GM19397 (cell line): ENCODE measurements around the gene CRLF1.
A peak's percentile ranks its signal among the peaks of the same experiment; 100 is the strongest.
"Not testable (repeated sequence)": the region's sequence is repeated elsewhere in the genome, so short reads cannot be mapped to it uniquely, and the experiment has no call there.

Source experiments
- ATAC-seq: cut with Tn5 transposase; IDR thresholded peaks from one replicate; pipeline ENCODE4 v1.9.1; 2021; ENCODE audit warnings: mild to moderate bottlenecking, moderate library complexity; ENCODE audit not compliant: unreplicated experiment

The CRLF1 gene

DNA sequence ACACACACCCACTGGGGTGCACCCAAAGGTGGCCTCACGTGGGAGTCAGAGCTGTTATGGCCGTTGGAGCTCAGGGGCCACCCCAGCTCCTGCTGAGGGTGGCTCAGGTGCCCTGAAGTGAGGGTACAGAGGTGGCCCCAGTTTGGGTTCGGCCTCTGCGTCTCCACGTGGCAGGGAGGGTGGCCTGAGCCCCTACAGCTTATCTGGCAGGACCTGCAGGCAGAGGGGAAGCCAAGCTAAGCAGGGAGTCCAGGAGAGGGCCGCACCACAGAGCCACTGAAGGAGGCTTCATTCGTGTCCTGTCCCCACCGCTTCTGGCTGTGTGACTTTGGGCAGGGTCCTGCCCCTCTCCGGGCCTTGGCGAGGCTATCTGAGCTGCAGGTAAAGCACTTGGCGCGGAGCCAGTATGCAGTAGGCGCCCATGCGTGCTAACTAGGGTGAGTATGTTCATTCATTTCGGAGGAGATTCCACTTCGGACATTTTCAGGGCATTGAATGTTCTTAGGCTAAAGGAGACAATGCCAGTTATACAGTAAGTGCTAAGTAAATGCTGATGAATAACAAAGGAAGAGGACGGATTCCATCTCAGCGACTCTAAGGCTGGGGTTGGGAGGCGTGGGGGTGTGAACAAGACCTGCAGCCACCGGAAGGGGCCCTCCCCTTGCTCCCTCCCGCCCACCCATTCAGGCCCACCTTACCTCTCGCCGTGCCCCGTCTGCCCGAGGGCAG lies 13.1 kb downstream of the CRLF1 start:
- no peak for ATAC-seq

DNA sequence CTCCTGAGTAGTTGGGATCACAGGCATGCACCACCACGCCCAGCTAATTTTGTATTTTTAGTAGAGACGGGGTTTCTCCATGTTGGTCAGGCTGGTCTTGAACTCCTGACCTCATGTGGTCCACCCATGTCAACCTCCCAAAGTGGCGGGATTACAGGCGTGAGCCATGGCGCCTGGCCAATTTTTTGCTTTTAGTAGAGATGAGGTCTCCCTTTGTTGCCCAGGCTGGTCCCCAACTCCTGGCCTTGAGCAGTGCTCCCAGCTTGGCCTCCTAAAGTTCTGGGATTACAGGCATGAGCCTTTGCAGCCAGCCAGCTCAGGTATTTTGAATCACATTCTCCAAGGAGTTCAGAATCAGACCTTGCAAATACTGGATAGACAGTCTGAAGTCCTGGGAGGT lies 13.9 kb downstream of the CRLF1 start:
- ATAC-seq = not testable (repeated sequence)

DNA sequence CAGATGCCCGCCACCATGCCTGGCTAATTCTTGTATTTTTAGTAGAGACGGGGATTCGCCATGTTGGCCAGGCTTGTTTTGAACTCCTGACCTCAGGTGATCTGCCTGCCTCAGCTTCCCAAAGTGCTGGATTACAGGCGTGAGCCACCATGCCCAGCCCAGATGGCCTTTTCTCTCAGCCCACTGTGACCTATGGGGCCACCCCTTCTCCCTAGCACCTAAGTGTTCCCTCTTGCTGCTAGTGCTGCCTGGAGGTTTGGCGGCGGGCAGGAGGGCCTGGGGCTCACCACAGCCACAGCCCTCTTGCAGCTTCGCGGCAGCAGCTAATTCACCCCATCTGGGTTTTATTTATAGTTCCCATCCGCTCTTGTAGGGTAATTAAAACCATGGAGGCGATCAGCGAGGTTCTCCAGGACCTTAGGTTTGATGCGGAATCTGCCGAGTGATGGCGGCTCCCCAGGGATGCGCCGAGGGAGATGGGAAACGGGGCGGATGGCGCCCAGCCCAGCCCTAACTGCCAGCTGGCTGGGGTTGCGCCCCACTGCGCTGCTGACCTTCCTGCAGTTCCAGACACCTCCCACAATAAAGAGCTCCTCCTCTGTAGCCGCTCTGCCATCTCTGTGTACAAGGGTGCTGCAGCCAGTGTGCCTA lies 14.7 kb downstream of the CRLF1 start:
- ATAC-seq = no peak

DNA sequence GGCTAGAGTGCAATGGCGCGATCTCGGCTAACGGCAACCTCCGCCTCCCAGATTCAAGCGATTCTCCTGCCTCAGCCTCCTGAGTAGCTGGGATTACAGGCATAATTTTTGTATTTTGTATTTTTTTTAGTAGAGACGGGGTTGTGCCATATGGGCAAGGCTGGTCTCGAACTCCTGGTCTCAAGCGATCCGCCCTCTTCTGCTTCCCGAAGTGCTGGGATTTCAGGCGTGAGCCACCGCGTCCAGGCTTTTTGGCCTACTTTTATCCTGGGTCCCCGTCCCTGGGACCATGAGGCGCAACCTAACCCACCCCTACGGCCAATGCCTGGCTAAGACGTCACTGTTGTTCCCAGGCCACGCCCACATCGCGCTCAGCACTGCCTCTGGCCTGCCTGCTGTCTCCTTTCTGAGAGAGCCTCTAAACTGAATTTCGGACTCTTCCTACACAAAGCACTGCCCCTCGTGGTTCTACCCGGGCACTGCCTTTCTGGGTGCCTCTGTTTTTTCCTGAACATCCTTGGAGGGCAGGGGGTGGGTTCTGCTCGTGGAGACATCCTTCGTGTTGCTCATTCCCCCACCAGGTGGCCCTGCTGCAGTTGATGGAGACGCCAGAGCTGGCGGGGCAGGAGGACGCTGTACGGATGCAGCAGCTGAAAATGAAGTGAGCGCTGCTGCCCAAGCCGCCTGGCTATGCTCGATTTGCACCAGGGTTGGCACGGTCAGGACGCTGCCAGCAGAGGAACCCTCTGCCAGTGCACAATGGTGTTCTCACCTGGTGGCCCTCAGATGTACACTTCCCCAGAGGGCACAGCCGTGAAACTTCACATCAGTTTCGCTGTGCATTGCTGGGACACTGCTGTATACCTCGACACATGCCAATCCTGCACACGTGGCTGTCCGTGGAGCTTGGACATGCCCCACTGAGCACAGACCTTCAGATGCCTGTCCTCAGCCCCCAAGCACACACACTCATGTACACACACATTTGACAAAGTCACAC lies 16.0 kb downstream of the CRLF1 start:
- no peak for ATAC-seq

DNA sequence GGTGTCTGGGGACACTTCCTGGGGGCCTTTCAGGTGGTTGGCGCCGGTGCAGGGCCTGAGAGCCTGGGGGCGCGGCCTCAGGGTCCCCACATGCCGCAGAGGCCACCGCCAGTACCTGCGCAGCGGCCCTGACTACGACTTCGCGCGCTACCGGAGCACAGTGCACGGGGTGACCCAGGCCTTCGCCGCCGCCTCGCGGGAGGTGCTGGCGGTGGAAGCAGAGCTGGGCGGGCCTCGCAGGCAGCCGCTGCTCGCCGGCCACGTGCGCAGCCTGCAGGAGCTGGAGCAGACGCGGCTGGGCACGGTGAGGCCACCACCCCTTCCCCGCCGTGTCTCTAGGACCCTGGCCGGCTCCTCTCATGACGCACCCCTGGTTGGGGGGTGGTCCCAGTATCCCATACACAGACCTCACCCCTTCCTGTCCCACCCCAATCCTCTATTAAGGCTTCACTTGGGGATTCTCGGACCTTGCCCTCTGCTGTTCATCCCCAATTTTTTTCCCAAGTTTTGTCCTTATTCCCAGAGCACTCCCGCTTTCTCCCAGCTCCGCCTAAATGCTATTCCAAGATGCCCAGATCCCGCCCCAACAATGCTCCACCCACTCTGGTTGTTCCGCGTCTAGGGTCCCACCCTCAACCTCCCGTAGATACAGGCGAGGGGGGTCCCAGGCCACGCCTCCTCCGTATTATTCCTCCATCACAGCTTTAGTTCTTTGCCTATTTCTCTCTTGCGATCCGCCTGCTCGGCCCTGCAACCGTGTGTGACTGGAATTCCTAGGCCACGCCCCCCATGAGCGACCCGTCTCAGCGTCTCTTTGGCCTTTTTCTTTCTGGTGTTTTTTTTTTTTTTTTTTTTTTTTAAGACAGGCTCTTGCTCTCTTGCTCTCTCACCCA lies 17.0 kb downstream of the CRLF1 start:
- peak; percentile 30 for ATAC-seq

DNA sequence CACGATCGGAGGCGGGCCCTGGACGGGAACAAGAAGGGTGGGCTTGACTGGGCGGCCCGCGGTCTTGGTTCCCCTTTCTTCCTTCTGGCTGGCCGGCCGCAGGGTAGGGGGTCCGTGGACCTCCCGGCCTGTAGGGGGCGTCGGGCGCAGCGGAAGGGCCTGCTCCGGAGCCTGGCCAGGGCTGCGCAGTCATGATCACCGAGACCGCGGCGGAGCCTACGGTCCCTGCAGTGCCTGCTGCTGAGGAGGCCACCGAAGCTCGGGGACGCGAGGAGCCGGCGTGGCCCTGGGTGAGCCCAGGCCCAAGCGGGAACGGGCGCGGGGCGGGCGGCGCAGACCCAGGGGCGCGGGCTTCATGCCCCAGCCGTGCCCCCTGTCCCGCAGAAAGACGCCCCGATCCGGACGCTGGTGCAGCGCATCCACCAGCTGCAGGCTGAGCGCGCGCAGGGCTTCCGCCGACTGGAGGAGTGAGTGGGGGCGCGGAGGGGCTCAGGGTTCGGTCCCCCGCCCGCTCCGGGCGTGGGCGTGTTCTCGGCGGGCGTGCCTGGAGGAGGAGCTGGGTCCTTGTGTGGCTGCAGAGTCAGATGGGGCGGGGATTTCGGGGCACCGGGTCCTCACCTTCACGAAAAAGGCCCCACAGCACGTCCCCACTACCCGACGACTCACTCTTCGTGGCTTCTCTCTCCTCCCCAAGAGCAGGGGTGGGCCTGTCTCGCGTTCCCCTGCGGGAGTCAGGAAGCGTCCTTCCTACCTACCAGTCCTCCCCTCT lies 17.8 kb downstream of the CRLF1 start, which contains the start of gene REX1BD:
Gene REX1BD, plus strand, starts transcription at position 188 of the 769 bp plus-strand sequence. Its CDS starts 4 bp downstream, at position 192.
- ATAC-seq = peak; percentile 87

DNA sequence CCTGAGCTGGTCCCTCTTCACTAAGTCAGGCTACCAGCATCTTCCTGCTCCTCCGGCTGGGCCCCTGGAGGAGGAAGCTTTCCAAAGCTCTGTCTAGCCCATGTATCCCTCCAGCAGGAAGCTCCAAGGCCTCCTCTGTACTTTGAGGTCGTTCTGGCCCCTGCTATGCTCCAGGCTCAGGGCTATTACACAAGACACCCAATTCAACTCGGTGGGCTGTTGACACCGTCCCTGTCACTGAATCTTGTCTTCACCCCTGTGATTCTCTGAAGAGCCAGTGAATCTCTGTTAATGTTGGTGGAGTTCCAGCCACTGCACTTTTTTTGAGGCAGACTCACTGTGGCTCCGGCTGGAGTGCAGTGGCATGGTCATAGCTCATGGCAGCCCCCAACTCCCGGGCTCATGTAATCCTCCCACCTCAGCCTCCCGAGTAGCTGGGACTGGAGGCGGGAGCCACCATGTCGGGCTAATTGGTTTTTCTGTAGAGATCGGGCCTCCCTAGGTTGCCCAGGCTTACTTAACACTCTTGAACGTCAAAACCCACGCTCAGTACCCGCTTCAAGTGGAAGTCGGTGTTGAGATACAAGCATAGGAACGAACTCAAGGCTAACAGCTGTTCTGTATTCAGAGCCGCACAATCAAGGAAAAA lies 18.5 kb downstream of the CRLF1 start:
- ATAC-seq = no peak

DNA sequence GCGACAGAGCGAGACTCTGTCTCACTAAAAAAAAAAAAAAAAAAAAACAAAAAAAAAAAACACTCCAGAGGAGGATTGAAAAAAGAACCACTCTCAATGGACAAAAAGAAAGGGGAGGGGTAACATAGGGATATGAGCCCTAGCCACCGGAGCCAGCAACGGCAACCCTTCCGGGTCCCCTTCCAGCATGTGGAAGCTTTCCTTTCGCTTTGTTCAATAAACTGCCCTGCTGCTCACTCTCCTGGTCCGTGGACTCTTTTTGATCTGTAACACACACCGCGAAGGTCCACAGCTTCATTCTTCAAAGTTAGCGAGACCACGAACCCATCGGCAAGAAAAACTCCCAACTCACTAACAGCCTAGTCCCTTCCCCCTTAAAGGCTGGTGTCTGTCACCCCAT lies 19.0 kb downstream of the CRLF1 start:
- no peak for ATAC-seq

DNA sequence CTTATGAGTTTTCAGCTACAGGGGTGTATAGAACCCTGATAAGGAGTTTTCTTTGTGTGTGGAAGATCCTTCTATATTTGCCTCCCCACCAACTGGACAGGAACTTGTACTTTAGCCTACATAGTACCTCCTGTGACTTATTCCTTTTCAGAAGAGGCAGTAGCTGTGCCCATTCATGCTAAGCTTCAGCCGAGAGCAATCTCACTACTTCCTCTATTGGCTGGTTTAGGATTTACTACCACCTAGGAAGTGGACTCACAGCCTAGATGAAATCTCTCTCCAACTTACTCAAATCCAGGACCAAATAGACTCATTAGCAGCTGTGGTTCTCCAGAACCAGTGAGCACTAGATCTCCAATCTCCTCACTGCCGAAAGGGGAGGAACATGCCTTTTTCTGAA lies 20.3 kb downstream of the CRLF1 start:
- no peak for ATAC-seq

DNA sequence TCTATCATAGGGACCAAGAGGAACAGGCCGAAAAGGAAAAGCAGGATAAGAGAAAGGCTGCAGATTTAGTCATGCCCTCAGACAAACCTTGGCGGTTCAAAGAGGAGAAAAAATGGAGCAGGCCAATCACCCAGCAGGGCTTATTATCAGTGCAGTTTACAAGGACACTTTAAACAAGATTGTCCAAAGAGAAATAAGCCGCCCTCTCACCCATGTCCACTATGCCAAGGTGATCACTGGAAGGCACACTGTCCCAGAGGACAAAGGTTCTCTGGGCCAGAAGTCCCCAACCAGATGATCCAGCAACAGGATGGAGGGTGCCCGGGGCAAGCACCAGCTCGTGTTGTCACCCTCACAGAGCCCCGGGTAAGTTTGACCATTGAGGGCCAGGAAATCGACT lies 26.3 kb downstream of the CRLF1 start:
- no peak for ATAC-seq

DNA sequence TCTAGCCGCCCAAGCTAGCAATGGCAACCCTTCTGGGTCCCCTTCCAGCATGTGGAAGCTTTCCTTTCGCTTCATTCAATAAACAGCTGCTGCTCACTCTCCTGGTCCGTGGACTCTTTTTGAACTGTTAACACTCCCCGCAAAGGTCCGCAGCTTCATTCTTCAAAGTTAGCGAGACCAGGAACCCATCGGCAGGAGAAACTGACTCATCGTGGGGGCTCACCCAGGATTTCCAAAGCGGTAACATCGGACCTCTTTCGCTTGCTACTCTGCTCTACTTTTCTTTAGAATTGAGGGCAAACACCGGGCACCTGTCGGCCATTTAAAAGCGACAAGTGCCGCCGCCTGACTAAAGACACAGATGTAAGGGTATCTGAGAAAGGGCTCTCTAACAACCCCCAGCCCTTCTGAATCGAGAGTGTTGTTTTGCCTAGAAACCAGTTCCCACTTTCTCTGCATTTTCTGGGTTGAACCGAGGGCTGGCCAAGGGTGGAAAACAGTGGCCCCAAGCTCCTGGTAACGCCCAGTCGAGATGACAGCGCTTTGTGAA lies 29.2 kb downstream of the CRLF1 start:
- ATAC-seq = no peak

DNA sequence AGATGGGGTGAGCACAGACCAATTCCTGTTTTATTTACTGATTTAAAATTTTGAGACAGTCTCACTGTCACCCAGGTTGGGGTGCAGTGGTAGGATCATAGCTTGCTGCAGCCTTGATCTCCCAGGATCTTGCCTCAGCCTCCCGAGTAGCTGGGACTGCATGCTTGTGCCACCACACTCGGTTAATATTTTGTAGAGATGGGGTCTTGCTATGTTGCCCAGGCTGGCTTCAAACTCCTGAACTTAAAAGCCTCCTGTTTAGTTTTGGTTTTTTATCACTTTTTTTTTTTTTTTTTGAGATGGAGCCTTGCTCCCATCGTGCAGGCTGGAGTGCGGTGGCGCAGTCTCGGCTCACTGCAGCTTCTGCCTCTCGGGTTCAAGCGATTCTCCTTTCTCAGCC lies 30.2 kb downstream of the CRLF1 start:
- ATAC-seq = no peak

DNA sequence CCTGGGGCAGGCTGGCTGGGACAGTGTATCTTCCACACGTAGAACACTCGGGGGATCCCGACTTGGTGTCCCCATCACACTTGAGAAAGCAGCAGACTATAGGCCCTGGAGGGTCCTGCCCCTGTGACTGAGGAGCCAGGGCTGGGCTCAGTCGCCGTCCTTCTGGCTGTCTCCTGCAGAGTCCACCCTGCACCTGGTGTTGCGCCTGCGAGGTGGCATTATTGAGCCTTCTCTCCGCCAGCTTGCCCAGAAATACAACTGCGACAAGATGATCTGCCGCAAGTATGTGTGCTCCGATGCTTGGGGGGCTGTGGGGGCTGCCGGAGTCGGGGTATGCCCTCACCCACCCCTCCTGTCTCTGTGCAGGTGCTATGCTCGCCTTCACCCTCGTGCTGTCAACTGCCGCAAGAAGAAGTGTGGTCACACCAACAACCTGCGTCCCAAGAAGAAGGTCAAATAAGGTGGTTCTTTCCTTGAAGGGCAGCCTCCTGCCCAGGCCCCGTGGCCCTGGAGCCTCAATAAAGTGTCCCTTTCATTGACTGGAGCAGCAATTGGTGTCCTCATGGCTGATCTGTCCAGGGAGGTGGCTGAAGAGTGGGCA lies 31.8 kb downstream of the CRLF1 start:
- no peak for ATAC-seq

DNA sequence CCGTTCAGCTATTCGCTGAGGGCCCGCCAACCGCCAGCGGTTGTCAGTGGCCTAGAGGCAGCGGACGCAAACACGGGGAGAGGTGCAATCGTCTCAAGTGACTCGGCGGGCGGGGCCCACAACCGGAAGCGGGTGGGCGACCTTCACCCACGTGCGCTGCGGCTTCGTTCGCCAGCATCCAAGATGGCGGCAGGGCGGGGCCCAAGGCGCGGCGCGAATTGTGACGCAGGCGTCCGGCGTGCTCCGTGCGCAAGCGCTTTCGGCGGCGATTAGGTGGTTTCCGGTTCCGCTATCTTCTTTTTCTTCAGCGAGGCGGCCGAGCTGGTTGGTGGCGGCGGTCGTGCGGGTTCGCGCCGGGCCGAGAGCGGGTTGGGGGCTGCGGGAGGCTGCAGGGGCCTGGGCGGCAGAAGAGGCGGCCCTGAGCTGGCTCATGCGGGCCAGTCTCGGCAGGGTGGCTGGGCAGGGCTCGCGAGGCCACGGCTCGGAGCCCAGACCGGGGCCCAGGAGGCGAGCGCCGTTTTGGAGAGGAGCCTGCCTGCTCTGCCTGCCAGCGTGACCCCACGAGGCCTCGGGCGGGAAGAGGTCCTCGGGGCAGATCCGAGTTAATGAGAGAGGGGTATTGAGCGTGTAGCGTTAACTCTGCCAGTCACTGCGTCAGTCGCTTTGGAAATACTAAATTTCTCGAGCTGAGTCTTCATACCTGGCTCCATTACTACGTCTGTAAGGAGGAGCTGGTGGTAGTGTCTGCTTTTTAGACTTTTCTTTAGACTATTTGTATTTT lies 34.8 kb downstream of the CRLF1 start, which contains the start of gene UBA52:
Gene UBA52, plus strand, starts transcription at position 294 of the 781 bp plus-strand sequence. CDS start 1,444 bp downstream, outside the sequence.
- peak; percentile 90 for ATAC-seq

DNA sequence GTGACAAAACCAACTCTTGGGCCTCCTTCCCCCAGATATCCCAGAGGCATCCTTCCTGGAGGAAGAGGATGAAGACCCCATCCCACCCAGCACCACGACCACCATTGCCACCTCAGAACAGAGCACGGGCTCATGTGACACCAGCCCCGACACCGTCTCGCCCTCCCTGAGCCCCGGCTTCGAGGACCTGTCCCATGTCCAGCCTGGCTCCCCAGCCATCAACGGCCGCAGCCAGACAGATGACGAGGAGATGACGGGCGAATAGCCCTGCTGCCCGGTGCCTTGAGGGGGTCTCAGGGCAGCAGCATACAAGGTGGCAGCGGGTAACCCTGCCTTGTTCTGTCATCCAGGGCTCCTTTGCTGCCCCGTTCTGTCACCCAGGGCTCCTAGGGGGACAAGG lies 38.2 kb downstream of the CRLF1 start:
- no peak for ATAC-seq

DNA sequence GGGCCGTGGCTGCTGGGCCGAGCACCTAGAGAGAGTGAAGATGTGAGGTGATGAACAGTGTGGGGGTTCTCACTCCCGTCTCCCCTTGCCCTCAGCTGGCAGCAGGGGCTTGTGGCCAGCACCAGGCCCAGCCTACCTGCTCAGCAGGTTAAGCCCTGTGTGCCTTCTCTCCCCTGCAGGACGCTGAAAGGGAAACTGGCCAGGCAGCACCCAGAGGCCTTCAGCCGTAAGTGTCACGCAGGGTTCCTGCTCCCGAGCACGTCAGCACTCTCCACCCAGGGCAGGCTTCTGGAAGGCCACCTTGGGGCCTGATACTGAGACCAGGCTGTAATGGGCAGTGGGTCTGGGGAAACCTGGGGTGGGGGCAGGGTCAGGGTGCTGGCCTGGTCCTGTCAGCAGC lies 39.6 kb downstream of the CRLF1 start:
- no peak for ATAC-seq

DNA sequence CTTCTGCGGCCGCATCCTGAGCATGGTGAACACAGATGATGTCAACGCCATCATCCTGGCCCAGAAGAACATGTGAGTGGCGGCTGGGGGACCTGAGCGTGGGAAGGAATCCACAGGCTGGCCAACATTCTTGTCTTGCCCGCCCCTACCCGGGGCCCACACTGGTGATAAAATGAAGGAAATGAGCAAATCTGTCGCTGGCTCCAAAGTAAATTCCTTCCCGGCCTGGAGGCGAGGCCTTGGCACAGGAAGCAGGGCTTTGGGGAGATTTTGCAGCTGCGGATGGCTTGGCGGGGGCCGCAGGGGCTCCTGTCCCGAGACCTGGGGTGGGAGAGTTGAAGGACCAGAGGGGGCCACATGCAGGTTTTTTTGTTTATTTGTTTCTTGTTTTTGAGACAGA lies 44.5 kb downstream of the CRLF1 start:
- ATAC-seq = no peak
